ENCODE data around the gene ADCY7. TPM values are rescaled to one million over a fixed set of nuclear protein-coding genes. Genes with fewer than 3 reads are reported as not detected.

Gene ADCY7
- total and polyA plus RNA-seq, 5 experiments from 2014 or later = 60.1 to 135 (median 72.8) TPM

- POLR2A ChIA-PET = interaction anchor here (0.7 to 1.9 kb wide), 2 partner anchors 12 to 345 kb away, joined by 3 to 6 read pairs; no protein-coding TSS in a partner anchor
- H3K36me3 Mint-ChIP-seq = peaks cover 0 to 72% (median 7%) of the 10 kb centered on the region in 3 donors
- peak overlapping the region in 8 of 10 donors; percentile 13 to 82 (median 64) for H3K27ac Mint-ChIP-seq
Observed at GRCh38 chr16:50296807-50297206, 30.5 kb downstream of the ADCY7 start.

GRCh38 chr16:50297301-50298074 is 31.1 kb downstream of the ADCY7 start:
- no peaks in the 10 kb centered on the region for H3K9me3 Mint-ChIP-seq
- H3K36me3 Mint-ChIP-seq = peaks cover 0 to 74% (median 7%) of the 10 kb centered on the region in 3 donors
- H3K4me3 Mint-ChIP-seq = no peak overlapping the region
- H3K27ac Mint-ChIP-seq = peak overlapping the region in 9 of 10 donors; percentile 28 to 92 (median 71)
- POLR2A ChIA-PET = interaction anchor here (1.9 kb wide), 1 partner anchor 13 kb away, joined by 6 read pairs; no protein-coding TSS in a partner anchor
- ATAC-seq (no peak), DNase-seq (peak in 1 of 10 donors; percentile 58)
- H3K27me3 Mint-ChIP-seq = no peaks in the 10 kb centered on the region
- peaks cover 3 to 12% (median 7%) of the 10 kb centered on the region in 4 donors for H3K4me1 Mint-ChIP-seq

More at GRCh38 chr16:50296807-50297206, 30.5 kb downstream of the ADCY7 start:
- DNase-seq = peak in 1 of 10 donors; percentile 47
- Mint-ChIP-seq H3K4me1 (peaks cover 3 to 12% (median 9%) of the 10 kb centered on the region in 4 donors), H3K27me3 (no peaks in the 10 kb centered on the region), H3K9me3 (no peaks in the 10 kb centered on the region), H3K4me3 (no peak overlapping the region)
- no peak for ATAC-seq

- POLR2A ChIA-PET = interaction anchor here (1.9 kb wide), 1 partner anchor 13 kb away, joined by 6 read pairs; no protein-coding TSS in a partner anchor
- ATAC-seq = no peak
Observed at GRCh38 chr16:50298075-50298460, 31.7 kb downstream of the ADCY7 start.

GRCh38 chr16:50298591-50299507 is 32.5 kb downstream of the ADCY7 start:
- Mint-ChIP-seq H3K4me1 (peaks cover 3 to 12% (median 6%) of the 10 kb centered on the region in 4 donors), H3K4me3 (no peak overlapping the region), H3K9me3 (no peaks in the 10 kb centered on the region), H3K36me3 (peaks cover 0 to 71% (median 7%) of the 10 kb centered on the region in 3 donors), H3K27me3 (no peaks in the 10 kb centered on the region), H3K27ac (peak overlapping the region in 5 of 10 donors; percentile 51 to 86 (median 65))
- POLR2A ChIA-PET = interaction anchor here (1.0 to 1.4 kb wide), 2 partner anchors 11 to 24 kb away, joined by 3 to 4 read pairs; no protein-coding TSS in a partner anchor
- DNase-seq (peak in 1 of 10 donors; percentile 48), ATAC-seq (no peak)

More at GRCh38 chr16:50298075-50298460, 31.7 kb downstream of the ADCY7 start:
- Mint-ChIP-seq H3K27ac (peak overlapping the region in 8 of 10 donors; percentile 59 to 92 (median 70)), H3K9me3 (no peaks in the 10 kb centered on the region), H3K36me3 (peaks cover 0 to 74% (median 7%) of the 10 kb centered on the region in 3 donors), H3K4me1 (peaks cover 3 to 13% (median 6%) of the 10 kb centered on the region in 4 donors), H3K27me3 (no peaks in the 10 kb centered on the region), H3K4me3 (no peak overlapping the region)
- peak in 1 of 10 donors; percentile 31 for DNase-seq

GRCh38 chr16:50299508-50300105 is 33.3 kb downstream of the ADCY7 start:
- POLR2A ChIA-PET = interaction anchor here (1.0 to 1.4 kb wide), 2 partner anchors 10 to 25 kb away, joined by 3 to 4 read pairs; no protein-coding TSS in a partner anchor
- no peak overlapping the region for H3K4me3 Mint-ChIP-seq
- peaks cover 0 to 72% (median 7%) of the 10 kb centered on the region in 3 donors for H3K36me3 Mint-ChIP-seq
- H3K27me3 Mint-ChIP-seq = no peaks in the 10 kb centered on the region
- peak in 1 of 10 donors; percentile 45 for DNase-seq
- H3K4me1 Mint-ChIP-seq = peaks cover 3 to 10% (median 5%) of the 10 kb centered on the region in 4 donors
- no peak for ATAC-seq
- peak overlapping the region in 1 of 10 donors; percentile 43 for H3K27ac Mint-ChIP-seq
- no peaks in the 10 kb centered on the region for H3K9me3 Mint-ChIP-seq

- DNase-seq = peak in 1 of 10 donors; percentile 54
- ATAC-seq = no peak
- no peaks in the 10 kb centered on the region for H3K27me3 Mint-ChIP-seq
- POLR2A ChIA-PET = no interaction called here
- peaks cover 0 to 67% (median 0%) of the 10 kb centered on the region in 3 donors for H3K36me3 Mint-ChIP-seq
- no peaks in the 10 kb centered on the region for H3K9me3 Mint-ChIP-seq
- H3K4me1 Mint-ChIP-seq = peaks cover 0 to 3% (median under 1%) of the 10 kb centered on the region in 4 donors
- H3K27ac Mint-ChIP-seq = no peak overlapping the region
- no peak overlapping the region for H3K4me3 Mint-ChIP-seq
Observed at GRCh38 chr16:50300942-50301625, 34.7 kb downstream of the ADCY7 start.

- Mint-ChIP-seq H3K4me1 (peaks cover 0 to 3% (median 1%) of the 10 kb centered on the region in 4 donors), H3K27me3 (no peaks in the 10 kb centered on the region), H3K9me3 (no peaks in the 10 kb centered on the region), H3K4me3 (no peak overlapping the region), H3K36me3 (peaks cover 0 to 66% (median 0%) of the 10 kb centered on the region in 3 donors), H3K27ac (peak overlapping the region in 2 of 10 donors; percentile 43 to 68)
- ATAC-seq = no peak
- peak in 1 of 10 donors; percentile 56 for DNase-seq
- POLR2A ChIA-PET = interaction anchor here (0.6 kb wide), 1 partner anchor 71 kb away, joined by 3 read pairs; no protein-coding TSS in a partner anchor
Observed at GRCh38 chr16:50301626-50302471, 35.5 kb downstream of the ADCY7 start.

- POLR2A ChIA-PET = interaction anchor here (0.6 kb wide), 1 partner anchor 72 kb away, joined by 3 read pairs; no protein-coding TSS in a partner anchor
- Mint-ChIP-seq H3K27me3 (no peaks in the 10 kb centered on the region), H3K27ac (peak overlapping the region in 6 of 10 donors; percentile 17 to 81 (median 54)), H3K4me3 (no peak overlapping the region), H3K36me3 (peaks cover 0 to 66% (median 2%) of the 10 kb centered on the region in 3 donors), H3K4me1 (peaks cover 0 to 4% (median 2%) of the 10 kb centered on the region in 4 donors), H3K9me3 (no peaks in the 10 kb centered on the region)
- DNase-seq (no peak), ATAC-seq (no peak)
Observed at GRCh38 chr16:50302472-50303005, 36.2 kb downstream of the ADCY7 start.

GRCh38 chr16:50303041-50303604 is 36.8 kb downstream of the ADCY7 start:
- POLR2A ChIA-PET = no interaction called here
- Mint-ChIP-seq H3K27ac (peak overlapping the region in 7 of 10 donors; percentile 4 to 81 (median 60)), H3K36me3 (peaks cover 0 to 65% (median 2%) of the 10 kb centered on the region in 3 donors), H3K27me3 (no peaks in the 10 kb centered on the region), H3K9me3 (no peaks in the 10 kb centered on the region), H3K4me3 (no peak overlapping the region), H3K4me1 (peaks cover 0 to 4% (median 2%) of the 10 kb centered on the region in 4 donors)
- ATAC-seq (no peak), DNase-seq (no peak)

All from naive thymus-derived CD8-positive, alpha-beta T cell (primary cell).